Hematopoietic multipotent progenitor cell treated with erythropoietin and hydrocortisone succinate and interleukin-3 and kit ligand, for 15 days (in vitro differentiated cells): ENCODE measurements around the gene MEIS2.

Experiments used
- DNase-seq: peaks from one replicate; pipeline ENCODE4 v3.0.0-alpha.2; 2015; ENCODE audit warnings: low spot score

The MEIS2 gene

GRCh38 chr15:37098468-37099318 is 1.7 kb downstream of the MEIS2 start:
- no peak for DNase-seq

GRCh38 chr15:37097144-37097919 is 3.0 kb downstream of the MEIS2 start:
- DNase-seq: no peak

GRCh38 chr15:37096558-37097143 is 3.7 kb downstream of the MEIS2 start:
- no peak for DNase-seq

GRCh38 chr15:37095770-37096557 is 4.4 kb downstream of the MEIS2 start:
- no peak for DNase-seq

GRCh38 chr15:37094915-37095711 is 5.2 kb downstream of the MEIS2 start:
- no peak for DNase-seq

- DNase-seq: no peak
These were observed 5.9 kb downstream of the MEIS2 start for GRCh38 chr15:37094333-37094914.

GRCh38 chr15:37093480-37094332 is 6.6 kb downstream of the MEIS2 start:
- DNase-seq: no peak

GRCh38 chr15:37090543-37091175 is 9.7 kb downstream of the MEIS2 start:
- no peak for DNase-seq

GRCh38 chr15:37088436-37088835 is 11.9 kb downstream of the MEIS2 start:
- DNase-seq: no peak

GRCh38 chr15:37087131-37087588 is 13.2 kb downstream of the MEIS2 start:
- no peak for DNase-seq

- DNase-seq: no peak
These were observed 13.8 kb downstream of the MEIS2 start for GRCh38 chr15:37086521-37086920.

- DNase-seq: no peak
These were observed 14.2 kb downstream of the MEIS2 start for GRCh38 chr15:37086120-37086519.

GRCh38 chr15:37084602-37085001 is 15.7 kb downstream of the MEIS2 start:
- no peak for DNase-seq

GRCh38 chr15:37083610-37084009 is 16.7 kb downstream of the MEIS2 start:
- no peak for DNase-seq

GRCh38 chr15:37081983-37082382 is 18.4 kb downstream of the MEIS2 start:
- no peak for DNase-seq

GRCh38 chr15:37080261-37080921 is 20.0 kb downstream of the MEIS2 start:
- no peak for DNase-seq

GRCh38 chr15:37079726-37080125 is 20.6 kb downstream of the MEIS2 start:
- no peak for DNase-seq

GRCh38 chr15:37078566-37078965 is 21.8 kb downstream of the MEIS2 start:
- no peak for DNase-seq
